ENCODE results near the gene EYA4. TPM values are rescaled to one million over a fixed set of nuclear protein-coding genes. Genes with fewer than 3 reads are reported as not detected.
A peak's percentile ranks its signal among the peaks of the same experiment; 100 is the strongest.

Gene EYA4, protein sequence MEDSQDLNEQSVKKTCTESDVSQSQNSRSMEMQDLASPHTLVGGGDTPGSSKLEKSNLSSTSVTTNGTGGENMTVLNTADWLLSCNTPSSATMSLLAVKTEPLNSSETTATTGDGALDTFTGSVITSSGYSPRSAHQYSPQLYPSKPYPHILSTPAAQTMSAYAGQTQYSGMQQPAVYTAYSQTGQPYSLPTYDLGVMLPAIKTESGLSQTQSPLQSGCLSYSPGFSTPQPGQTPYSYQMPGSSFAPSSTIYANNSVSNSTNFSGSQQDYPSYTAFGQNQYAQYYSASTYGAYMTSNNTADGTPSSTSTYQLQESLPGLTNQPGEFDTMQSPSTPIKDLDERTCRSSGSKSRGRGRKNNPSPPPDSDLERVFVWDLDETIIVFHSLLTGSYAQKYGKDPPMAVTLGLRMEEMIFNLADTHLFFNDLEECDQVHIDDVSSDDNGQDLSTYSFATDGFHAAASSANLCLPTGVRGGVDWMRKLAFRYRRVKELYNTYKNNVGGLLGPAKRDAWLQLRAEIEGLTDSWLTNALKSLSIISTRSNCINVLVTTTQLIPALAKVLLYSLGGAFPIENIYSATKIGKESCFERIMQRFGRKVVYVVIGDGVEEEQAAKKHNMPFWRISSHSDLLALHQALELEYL
- 9.7 and 13.1 TPM in 2 replicates for total RNA-seq

DNA sequence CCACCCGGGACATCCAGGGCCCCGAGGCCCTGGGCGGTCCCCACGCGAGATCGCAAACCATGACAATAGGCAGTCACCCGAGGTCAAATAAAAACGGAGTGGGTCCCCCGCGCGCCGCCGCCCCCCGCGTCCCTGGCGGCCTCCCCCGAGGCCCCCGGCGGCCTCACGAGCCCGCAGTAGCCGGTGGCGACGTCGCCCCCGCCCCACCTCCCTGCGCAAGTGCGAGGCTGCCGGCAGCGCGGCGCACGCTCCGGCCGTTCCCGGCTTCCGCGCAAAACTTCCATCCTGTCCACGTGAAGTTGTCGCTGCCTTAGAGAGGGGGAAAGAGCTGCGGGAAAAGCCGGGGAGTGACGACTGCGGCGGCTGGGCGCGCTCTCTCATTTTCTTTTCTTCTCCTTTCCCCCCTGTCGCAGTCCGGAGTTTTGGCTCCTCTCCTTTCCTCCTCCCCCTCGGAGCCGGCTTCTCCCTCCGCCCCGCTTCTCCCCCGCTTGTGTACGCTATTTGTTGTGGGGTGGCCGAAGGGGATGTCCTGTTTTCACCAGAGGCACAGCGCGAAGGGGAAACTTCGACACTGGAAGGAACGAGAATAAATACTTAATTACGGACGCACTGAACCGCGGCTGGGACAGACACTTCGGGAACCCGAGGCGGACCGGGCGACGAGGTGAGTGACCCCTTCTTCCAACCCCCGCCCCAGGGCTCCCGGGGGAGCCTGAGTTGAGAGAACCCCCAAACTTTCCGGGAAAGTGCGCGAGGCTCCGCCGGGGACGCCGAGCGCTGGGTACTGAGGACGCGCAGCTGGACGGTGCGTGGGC is at the start of gene EYA4:
EYA4 (plus strand) TSS at position 272 of the 815 bp plus-strand sequence. CDS start 33,424 bp downstream, outside the sequence.
- TF ChIP-seq, protein P1, sequence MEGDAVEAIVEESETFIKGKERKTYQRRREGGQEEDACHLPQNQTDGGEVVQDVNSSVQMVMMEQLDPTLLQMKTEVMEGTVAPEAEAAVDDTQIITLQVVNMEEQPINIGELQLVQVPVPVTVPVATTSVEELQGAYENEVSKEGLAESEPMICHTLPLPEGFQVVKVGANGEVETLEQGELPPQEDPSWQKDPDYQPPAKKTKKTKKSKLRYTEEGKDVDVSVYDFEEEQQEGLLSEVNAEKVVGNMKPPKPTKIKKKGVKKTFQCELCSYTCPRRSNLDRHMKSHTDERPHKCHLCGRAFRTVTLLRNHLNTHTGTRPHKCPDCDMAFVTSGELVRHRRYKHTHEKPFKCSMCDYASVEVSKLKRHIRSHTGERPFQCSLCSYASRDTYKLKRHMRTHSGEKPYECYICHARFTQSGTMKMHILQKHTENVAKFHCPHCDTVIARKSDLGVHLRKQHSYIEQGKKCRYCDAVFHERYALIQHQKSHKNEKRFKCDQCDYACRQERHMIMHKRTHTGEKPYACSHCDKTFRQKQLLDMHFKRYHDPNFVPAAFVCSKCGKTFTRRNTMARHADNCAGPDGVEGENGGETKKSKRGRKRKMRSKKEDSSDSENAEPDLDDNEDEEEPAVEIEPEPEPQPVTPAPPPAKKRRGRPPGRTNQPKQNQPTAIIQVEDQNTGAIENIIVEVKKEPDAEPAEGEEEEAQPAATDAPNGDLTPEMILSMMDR (IDR thresholded peaks at IDR 0.05; ENCODE audit: insufficient read depth, low read length, severe bottlenecking): peak; percentile 22
- DNase-seq (ENCODE audit: low read depth) (peak; percentile 26), FAIRE-seq (no peak)
- no peaks in the 10 kb centered on the region for H3K36me3 ChIP-seq (ENCODE audit: control insufficient read depth, insufficient read depth, low read length)
- no peaks in the 10 kb centered on the region for H3K27me3 ChIP-seq (ENCODE audit: control insufficient read depth, insufficient read depth, low read length)
- peak within 1 kb of the TSS; percentile 72 for H3K4me3 ChIP-seq (ENCODE audit: low read depth, low read length)

DNA sequence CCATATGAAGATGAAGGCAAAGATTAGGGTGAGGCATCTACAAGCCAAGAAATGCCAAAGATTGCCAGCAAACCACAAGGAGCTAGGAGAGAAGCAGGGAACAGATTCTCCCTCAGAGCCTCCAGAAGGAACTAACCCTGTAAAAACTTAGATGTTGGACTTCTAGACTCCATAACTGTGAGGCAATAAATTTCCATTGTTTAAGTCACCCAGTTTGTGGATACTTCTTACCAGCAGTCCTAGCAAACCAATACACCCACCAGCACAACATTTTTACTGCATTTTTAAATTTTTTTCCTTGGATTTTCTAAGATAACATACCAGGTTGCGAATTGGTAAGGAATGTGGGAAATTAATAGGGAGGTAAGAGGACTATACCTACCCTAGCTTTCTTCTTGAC is 47.8 kb upstream of the EYA4 start:
- Histone ChIP-seq H3K36me3 (ENCODE audit: control insufficient read depth, insufficient read depth, low read length) (no peaks in the 10 kb centered on the region), H3K4me3 (ENCODE audit: low read depth, low read length) (no peak overlapping the region), H3K27me3 (ENCODE audit: control insufficient read depth, insufficient read depth, low read length) (no peaks in the 10 kb centered on the region)
- TF ChIP-seq, protein P1 (IDR thresholded peaks at IDR 0.05; ENCODE audit: insufficient read depth, low read length, severe bottlenecking): no peak
- FAIRE-seq: no peak
- no peak for DNase-seq (ENCODE audit: low read depth)

- FAIRE-seq (peak; percentile 77), DNase-seq (ENCODE audit: low read depth) (peak; percentile 92)
- TF ChIP-seq, protein P1 (IDR thresholded peaks at IDR 0.05; ENCODE audit: insufficient read depth, low read length, severe bottlenecking): no peak
- no peak overlapping the region for H3K4me3 ChIP-seq (ENCODE audit: low read depth, low read length)
- no peaks in the 10 kb centered on the region for H3K27me3 ChIP-seq (ENCODE audit: control insufficient read depth, insufficient read depth, low read length)
- no peaks in the 10 kb centered on the region for H3K36me3 ChIP-seq (ENCODE audit: control insufficient read depth, insufficient read depth, low read length)
These were observed 42.4 kb upstream of the EYA4 start for GRCh38 chr6:133198725-133199124.

GRCh38 chr6:133201231-133201630 is 39.9 kb upstream of the EYA4 start:
- FAIRE-seq: no peak
- no peak for DNase-seq (ENCODE audit: low read depth)
- TF ChIP-seq, protein P1 (IDR thresholded peaks at IDR 0.05; ENCODE audit: insufficient read depth, low read length, severe bottlenecking): no peak
- no peaks in the 10 kb centered on the region for H3K36me3 ChIP-seq (ENCODE audit: control insufficient read depth, insufficient read depth, low read length)
- H3K27me3 ChIP-seq (ENCODE audit: control insufficient read depth, insufficient read depth, low read length): no peaks in the 10 kb centered on the region
- no peak overlapping the region for H3K4me3 ChIP-seq (ENCODE audit: low read depth, low read length)

GRCh38 chr6:133202610-133203343 is 38.4 kb upstream of the EYA4 start:
- no peak overlapping the region for H3K4me3 ChIP-seq (ENCODE audit: low read depth, low read length)
- FAIRE-seq (no peak), DNase-seq (ENCODE audit: low read depth) (peak; percentile 45)
- TF ChIP-seq, protein P1 (IDR thresholded peaks at IDR 0.05; ENCODE audit: insufficient read depth, low read length, severe bottlenecking): no peak
- H3K27me3 ChIP-seq (ENCODE audit: control insufficient read depth, insufficient read depth, low read length): no peaks in the 10 kb centered on the region
- no peaks in the 10 kb centered on the region for H3K36me3 ChIP-seq (ENCODE audit: control insufficient read depth, insufficient read depth, low read length)

Measured in bronchial epithelial cell (primary cell).